Amniotic epithelial cell (primary cell): ENCODE data around the gene RPL41.
A peak's percentile ranks its signal among the peaks of the same experiment; 100 is the strongest.
"Not testable (repeated sequence)": the region's sequence is repeated elsewhere in the genome, so short reads cannot be mapped to it uniquely, and the experiment has no call there.

ENCODE experiments used
- DNase-seq: peaks from one replicate; pipeline ENCODE4 v3.0.0-alpha.2; 2010; ENCODE audit warnings: low read depth

Gene RPL41

GRCh38 chr12:56154818-56155217 is 38.4 kb downstream of the RPL41 start:
- no peak for DNase-seq

GRCh38 chr12:56155256-56155845 is 38.9 kb downstream of the RPL41 start:
- no peak for DNase-seq

- DNase-seq: not testable (repeated sequence)
Measured at GRCh38 chr12:56156464-56157200, 40.2 kb downstream of the RPL41 start.

- peak; percentile 72 for DNase-seq
Measured at GRCh38 chr12:56157201-56158028, 41.0 kb downstream of the RPL41 start.

GRCh38 chr12:56158029-56158925 is 41.8 kb downstream of the RPL41 start, which contains the start of gene MYL6:
Gene MYL6 (plus strand): TSS chr12:56158359. CDS start chr12:56158402, 43 bp downstream.
- peak; percentile 96 for DNase-seq

- peak; percentile 64 for DNase-seq
Measured at GRCh38 chr12:56158926-56159461, 42.6 kb downstream of the RPL41 start.

GRCh38 chr12:56159482-56160192 is 43.2 kb downstream of the RPL41 start:
- DNase-seq: no peak

GRCh38 chr12:56160193-56160763 is 43.8 kb downstream of the RPL41 start:
- DNase-seq: no peak

- DNase-seq: no peak
Measured at GRCh38 chr12:56160894-56161689, 44.7 kb downstream of the RPL41 start.

- no peak for DNase-seq
Measured at GRCh38 chr12:56161690-56162351, 45.4 kb downstream of the RPL41 start.

- no peak for DNase-seq
Measured at GRCh38 chr12:56162468-56163290, 46.2 kb downstream of the RPL41 start.

- DNase-seq: no peak
Measured at GRCh38 chr12:56163533-56164344, 47.3 kb downstream of the RPL41 start.

- no peak for DNase-seq
Measured at GRCh38 chr12:56164345-56164729, 47.9 kb downstream of the RPL41 start.

GRCh38 chr12:56165369-56165768 is 48.9 kb downstream of the RPL41 start:
- no peak for DNase-seq
